Measurements from ENCODE around the gene CASP2. TPM values are rescaled to one million over a fixed set of nuclear protein-coding genes. Genes with fewer than 3 reads are reported as not detected.
A peak's percentile ranks its signal among the peaks of the same experiment; 100 is the strongest.
"Not testable (repeated sequence)": the region's sequence is repeated elsewhere in the genome, so short reads cannot be mapped to it uniquely, and the experiment has no call there.

The CASP2 gene
- total RNA-seq, 1 donor from 2014 or later: 9.4 TPM

- Histone ChIP-seq H3K36me3 (ENCODE audit: control insufficient read depth in 3 of 3, insufficient read depth in 3 of 3, low read length in 3 of 3) (peaks cover 3 to 17% (median 6%) of the 10 kb centered on the region in 3 donors), H3K9me3 (ENCODE audit: control insufficient read depth in 3 of 3, low read length in 3 of 3) (no peaks in the 10 kb centered on the region), H3K9ac (ENCODE audit: low read depth in 1 of 3, low read length in 3 of 3) (no peak overlapping the region), H3K4me1 (ENCODE audit: control insufficient read depth in 3 of 3, insufficient read depth in 3 of 3, low read length in 3 of 3) (peaks cover 10 to 21% (median 13%) of the 10 kb centered on the region in 3 donors), H3K27ac (ENCODE audit: low read depth, low read length) (no peak overlapping the region), H3K27me3 (ENCODE audit: control insufficient read depth in 3 of 3, insufficient read depth in 3 of 3, low read length in 3 of 3) (no peaks in the 10 kb centered on the region), H3K4me3 (ENCODE audit: low read length in 3 of 3) (no peak overlapping the region)
Measured at GRCh38 chr7:143261901-143262300, 26.2 kb upstream of the CASP2 start.

DNA sequence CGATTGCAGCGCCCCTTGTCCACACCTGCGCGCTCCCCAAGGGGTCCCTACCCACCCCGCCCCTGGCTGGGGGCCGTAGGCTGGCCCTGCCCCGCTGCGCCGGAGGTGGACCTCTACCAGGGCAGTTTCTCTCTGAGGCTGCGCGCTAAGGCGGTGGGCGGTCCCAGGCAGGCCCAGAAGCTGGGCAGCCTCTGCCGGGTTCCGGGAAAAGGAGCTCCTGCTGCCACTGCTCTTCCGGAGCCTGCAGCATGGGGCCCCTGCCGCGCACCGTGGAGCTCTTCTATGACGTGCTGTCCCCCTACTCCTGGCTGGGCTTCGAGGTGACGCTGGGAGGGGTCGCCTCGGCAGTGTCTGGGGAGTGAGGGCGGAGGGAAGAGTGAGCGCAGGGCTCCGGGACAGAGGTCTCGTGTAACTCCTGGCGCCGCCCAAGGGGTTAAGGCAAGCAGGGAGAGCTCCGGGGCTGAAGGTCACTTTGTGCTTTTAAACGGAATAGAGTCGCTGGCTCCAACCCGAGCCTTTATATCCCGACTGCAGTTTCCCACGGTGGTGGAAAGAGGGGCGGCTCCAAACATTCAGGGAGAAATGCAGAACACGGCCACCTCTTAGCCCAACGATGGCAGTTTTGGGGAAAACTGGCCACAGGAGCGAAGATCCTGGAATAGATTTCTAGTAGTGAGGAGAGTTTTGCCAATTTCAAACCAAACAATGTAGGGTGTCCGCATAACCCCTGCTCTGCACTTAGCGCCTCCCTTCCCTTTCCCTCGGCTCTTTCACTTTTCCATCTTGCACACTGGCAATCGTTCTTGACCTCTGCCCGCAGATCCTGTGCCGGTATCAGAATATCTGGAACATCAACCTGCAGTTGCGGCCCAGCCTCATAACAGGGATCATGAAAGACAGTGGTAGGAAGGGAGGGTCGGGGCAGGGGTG is 24.6 kb upstream of the CASP2 start, which contains the start of gene GSTK1:
TSS of gene GSTK1 (plus strand) at position 176 of the 930 bp plus-strand sequence. CDS start at position 249, 73 bp downstream.
- Histone ChIP-seq H3K27me3 (ENCODE audit: control insufficient read depth in 3 of 3, insufficient read depth in 3 of 3, low read length in 3 of 3) (no peaks in the 10 kb centered on the region), H3K27ac (ENCODE audit: low read depth, low read length) (peak within 1 kb of the TSS; percentile 84), H3K4me1 (ENCODE audit: control insufficient read depth in 3 of 3, insufficient read depth in 3 of 3, low read length in 3 of 3) (peaks cover 10 to 21% (median 13%) of the 10 kb centered on the region in 3 donors), H3K9ac (ENCODE audit: low read depth in 1 of 3, low read length in 3 of 3) (peak within 1 kb of the TSS; percentile 91 to 96 (median 95)), H3K9me3 (ENCODE audit: control insufficient read depth in 3 of 3, low read length in 3 of 3) (no peaks in the 10 kb centered on the region), H3K36me3 (ENCODE audit: control insufficient read depth in 3 of 3, insufficient read depth in 3 of 3, low read length in 3 of 3) (peaks cover 17 to 32% (median 20%) of the 10 kb centered on the region in 3 donors), H3K4me3 (ENCODE audit: low read length in 3 of 3) (peak within 1 kb of the TSS; percentile 94 to 98 (median 95))

DNA sequence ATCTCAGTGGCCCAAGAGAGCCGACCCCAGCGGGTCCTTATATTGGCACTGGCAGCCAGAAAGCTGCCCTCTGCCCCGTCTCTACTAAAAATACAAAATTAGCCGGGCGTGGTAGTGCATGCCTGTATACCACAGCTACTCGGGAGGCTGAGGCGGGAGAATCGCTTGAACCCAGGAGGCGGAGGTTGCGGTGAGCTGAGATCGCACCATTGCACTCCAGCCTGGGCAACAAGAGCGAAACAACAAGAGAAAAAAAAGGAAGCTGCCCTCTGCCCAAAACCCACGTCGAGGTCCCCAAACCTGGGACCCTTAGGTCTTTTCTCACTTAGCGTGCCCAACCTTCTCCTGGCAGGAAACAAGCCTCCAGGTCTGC is 24.0 kb upstream of the CASP2 start:
- not testable (repeated sequence) for H3K9me3 ChIP-seq (ENCODE audit: control insufficient read depth in 3 of 3, low read length in 3 of 3); H3K27me3 ChIP-seq (ENCODE audit: control insufficient read depth in 3 of 3, insufficient read depth in 3 of 3, low read length in 3 of 3)
- Histone ChIP-seq H3K4me1 (ENCODE audit: control insufficient read depth in 3 of 3, insufficient read depth in 3 of 3, low read length in 3 of 3) (peaks cover 10 to 21% (median 13%) of the 10 kb centered on the region in 3 donors), H3K9ac (ENCODE audit: low read depth in 1 of 3, low read length in 3 of 3) (peak overlapping the region; percentile 91 to 96 (median 95)), H3K4me3 (ENCODE audit: low read length in 3 of 3) (peak overlapping the region; percentile 94 to 98 (median 95)), H3K36me3 (ENCODE audit: control insufficient read depth in 3 of 3, insufficient read depth in 3 of 3, low read length in 3 of 3) (peaks cover 24 to 39% (median 24%) of the 10 kb centered on the region in 3 donors), H3K27ac (ENCODE audit: low read depth, low read length) (peak overlapping the region; percentile 84)

DNA sequence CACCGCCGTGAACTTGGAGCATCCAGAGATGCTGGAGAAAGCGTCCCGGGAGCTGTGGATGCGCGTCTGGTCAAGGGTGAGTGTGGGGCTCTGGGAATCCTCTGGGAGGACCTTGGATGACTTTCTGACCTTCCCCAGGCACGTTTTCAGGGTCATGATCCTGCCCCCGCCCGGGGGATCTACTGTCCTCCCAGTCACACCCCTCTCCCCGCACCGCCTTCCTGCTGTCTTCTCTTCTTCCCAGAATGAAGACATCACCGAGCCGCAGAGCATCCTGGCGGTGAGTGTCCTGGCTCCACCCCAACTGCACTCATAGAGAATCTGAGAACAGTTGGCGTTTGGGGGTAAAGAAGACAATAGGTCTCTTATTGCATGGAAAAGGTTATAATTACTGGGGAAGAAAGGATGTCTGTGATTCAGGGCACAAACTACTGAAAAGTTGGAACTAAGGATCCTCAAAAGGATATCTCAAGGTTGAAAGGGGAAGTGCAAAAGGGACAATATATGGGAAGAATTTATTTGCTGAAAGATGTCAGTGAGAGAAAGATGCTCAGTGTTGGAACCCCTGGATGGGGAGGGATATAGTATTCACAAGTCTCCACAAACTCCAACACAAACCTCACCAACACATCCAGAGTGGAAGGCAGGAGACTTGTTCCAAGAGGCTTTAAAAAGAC is 23.0 kb upstream of the CASP2 start:
- Histone ChIP-seq H3K9ac (ENCODE audit: low read depth in 1 of 3, low read length in 3 of 3) (no peak overlapping the region), H3K4me1 (ENCODE audit: control insufficient read depth in 3 of 3, insufficient read depth in 3 of 3, low read length in 3 of 3) (peaks cover 10 to 21% (median 13%) of the 10 kb centered on the region in 3 donors), H3K27ac (ENCODE audit: low read depth, low read length) (peak overlapping the region; percentile 84), H3K36me3 (ENCODE audit: control insufficient read depth in 3 of 3, insufficient read depth in 3 of 3, low read length in 3 of 3) (peaks cover 28 to 47% (median 31%) of the 10 kb centered on the region in 3 donors), H3K9me3 (ENCODE audit: control insufficient read depth in 3 of 3, low read length in 3 of 3) (no peaks in the 10 kb centered on the region), H3K4me3 (ENCODE audit: low read length in 3 of 3) (peak overlapping the region; percentile 49 to 95 (median 56)), H3K27me3 (ENCODE audit: control insufficient read depth in 3 of 3, insufficient read depth in 3 of 3, low read length in 3 of 3) (no peaks in the 10 kb centered on the region)

- Histone ChIP-seq H3K27ac (ENCODE audit: low read depth, low read length) (no peak overlapping the region), H3K27me3 (ENCODE audit: control insufficient read depth in 3 of 3, insufficient read depth in 3 of 3, low read length in 3 of 3) (no peaks in the 10 kb centered on the region), H3K9ac (ENCODE audit: low read depth in 1 of 3, low read length in 3 of 3) (no peak overlapping the region), H3K4me1 (ENCODE audit: control insufficient read depth in 3 of 3, insufficient read depth in 3 of 3, low read length in 3 of 3) (peaks cover 6 to 11% (median 9%) of the 10 kb centered on the region in 3 donors), H3K4me3 (ENCODE audit: low read length in 3 of 3) (no peak overlapping the region), H3K36me3 (ENCODE audit: control insufficient read depth in 3 of 3, insufficient read depth in 3 of 3, low read length in 3 of 3) (peaks cover 28 to 47% (median 31%) of the 10 kb centered on the region in 3 donors), H3K9me3 (ENCODE audit: control insufficient read depth in 3 of 3, low read length in 3 of 3) (no peaks in the 10 kb centered on the region)
Measured at GRCh38 chr7:143269251-143269650, 18.9 kb upstream of the CASP2 start.

GRCh38 chr7:143271240-143271639 is 16.9 kb upstream of the CASP2 start:
- no peak overlapping the region for H3K4me3 ChIP-seq (ENCODE audit: low read length in 3 of 3)
- H3K27me3 ChIP-seq (ENCODE audit: control insufficient read depth in 3 of 3, insufficient read depth in 3 of 3, low read length in 3 of 3): no peaks in the 10 kb centered on the region
- peaks cover 24 to 34% (median 31%) of the 10 kb centered on the region in 3 donors for H3K36me3 ChIP-seq (ENCODE audit: control insufficient read depth in 3 of 3, insufficient read depth in 3 of 3, low read length in 3 of 3)
- H3K4me1 ChIP-seq (ENCODE audit: control insufficient read depth in 3 of 3, insufficient read depth in 3 of 3, low read length in 3 of 3): no peaks in the 10 kb centered on the region
- no peaks in the 10 kb centered on the region for H3K9me3 ChIP-seq (ENCODE audit: control insufficient read depth in 3 of 3, low read length in 3 of 3)
- no peak overlapping the region for H3K27ac ChIP-seq (ENCODE audit: low read depth, low read length)
- no peak overlapping the region for H3K9ac ChIP-seq (ENCODE audit: low read depth in 1 of 3, low read length in 3 of 3)

- Histone ChIP-seq H3K4me3 (ENCODE audit: low read length in 3 of 3) (no peak overlapping the region), H3K9ac (ENCODE audit: low read depth in 1 of 3, low read length in 3 of 3) (no peak overlapping the region), H3K27me3 (ENCODE audit: control insufficient read depth in 3 of 3, insufficient read depth in 3 of 3, low read length in 3 of 3) (no peaks in the 10 kb centered on the region), H3K36me3 (ENCODE audit: control insufficient read depth in 3 of 3, insufficient read depth in 3 of 3, low read length in 3 of 3) (peaks cover 15 to 20% (median 18%) of the 10 kb centered on the region in 3 donors), H3K4me1 (ENCODE audit: control insufficient read depth in 3 of 3, insufficient read depth in 3 of 3, low read length in 3 of 3) (no peaks in the 10 kb centered on the region), H3K9me3 (ENCODE audit: control insufficient read depth in 3 of 3, low read length in 3 of 3) (no peaks in the 10 kb centered on the region), H3K27ac (ENCODE audit: low read depth, low read length) (no peak overlapping the region)
Measured at GRCh38 chr7:143272871-143273270, 15.3 kb upstream of the CASP2 start.

GRCh38 chr7:143279186-143280098 is 8.7 kb upstream of the CASP2 start:
- Histone ChIP-seq H3K4me3 (ENCODE audit: low read length in 3 of 3) (no peak overlapping the region), H3K4me1 (ENCODE audit: control insufficient read depth in 3 of 3, insufficient read depth in 3 of 3, low read length in 3 of 3) (peaks cover 7 to 16% (median 7%) of the 10 kb centered on the region in 3 donors), H3K36me3 (ENCODE audit: control insufficient read depth in 3 of 3, insufficient read depth in 3 of 3, low read length in 3 of 3) (no peaks in the 10 kb centered on the region), H3K9me3 (ENCODE audit: control insufficient read depth in 3 of 3, low read length in 3 of 3) (no peaks in the 10 kb centered on the region), H3K27me3 (ENCODE audit: control insufficient read depth in 3 of 3, insufficient read depth in 3 of 3, low read length in 3 of 3) (no peaks in the 10 kb centered on the region), H3K9ac (ENCODE audit: low read depth in 1 of 3, low read length in 3 of 3) (no peak overlapping the region), H3K27ac (ENCODE audit: low read depth, low read length) (peak overlapping the region; percentile 3)

GRCh38 chr7:143280160-143280559 is 8.0 kb upstream of the CASP2 start:
- H3K4me1 ChIP-seq (ENCODE audit: control insufficient read depth in 3 of 3, insufficient read depth in 3 of 3, low read length in 3 of 3): peaks cover 7 to 23% (median 7%) of the 10 kb centered on the region in 3 donors
- no peaks in the 10 kb centered on the region for H3K36me3 ChIP-seq (ENCODE audit: control insufficient read depth in 3 of 3, insufficient read depth in 3 of 3, low read length in 3 of 3)
- no peaks in the 10 kb centered on the region for H3K9me3 ChIP-seq (ENCODE audit: control insufficient read depth in 3 of 3, low read length in 3 of 3)
- H3K9ac ChIP-seq (ENCODE audit: low read depth in 1 of 3, low read length in 3 of 3): no peak overlapping the region
- H3K4me3 ChIP-seq (ENCODE audit: low read length in 3 of 3): no peak overlapping the region
- peak overlapping the region; percentile 3 for H3K27ac ChIP-seq (ENCODE audit: low read depth, low read length)
- H3K27me3 ChIP-seq (ENCODE audit: control insufficient read depth in 3 of 3, insufficient read depth in 3 of 3, low read length in 3 of 3): no peaks in the 10 kb centered on the region
